Lung (tissue), 12 donors: ENCODE results near the gene JMJD7. TPM values are rescaled to one million over a fixed set of nuclear protein-coding genes. Genes with fewer than 3 reads are reported as not detected.

ENCODE experiments used
- ATAC-seq: fragments of 200-7000 bp; cut with Tn5 transposase; one replicate; pipeline ENCODE4 v1.9.1; 2020; ENCODE audit warnings: moderate number of reproducible peaks; ENCODE audit not compliant: insufficient read depth, low FRiP score
- DNase-seq, 3 donors: peaks; one replicate each; pipeline ENCODE4 v3.0.0-alpha.2; 2013 to 2017
- H3K27ac ChIP-seq, 2 donors: one replicate each; pipeline ENCODE4 v1.5.1; 2013; ENCODE audit warnings: mild to moderate bottlenecking in 2 of 2, moderate library complexity in 2 of 2, control low read depth in 1 of 2, inconsistent platforms in 1 of 2, low read depth in 1 of 2, low read length in 1 of 2
- H3K27me3 ChIP-seq, 3 donors: one replicate each; pipeline ENCODE4 v1.5.1; 2013; ENCODE audit warnings: low read length in 2 of 3; ENCODE audit not compliant: control insufficient read depth in 3 of 3, insufficient read depth in 3 of 3
- H3K36me3 ChIP-seq, 4 donors: one replicate each; pipeline ENCODE4 v1.5.1; 2013; ENCODE audit warnings: low read length in 4 of 4, mild to moderate bottlenecking in 1 of 4, moderate library complexity in 1 of 4; ENCODE audit not compliant: control insufficient read depth in 4 of 4, insufficient read depth in 4 of 4
- H3K4me1 ChIP-seq, 5 donors: one replicate each; pipeline ENCODE4 v1.5.1; 2013; ENCODE audit warnings: low read length in 5 of 5, mild to moderate bottlenecking in 2 of 5, moderate library complexity in 1 of 5; ENCODE audit not compliant: control insufficient read depth in 5 of 5, insufficient read depth in 5 of 5
- H3K4me3 ChIP-seq: one replicate; pipeline ENCODE4 v1.5.1; 2013; ENCODE audit warnings: mild to moderate bottlenecking, control low read depth, moderate library complexity
- H3K9ac ChIP-seq, 2 donors: one replicate each; pipeline ENCODE4 v1.5.1; 2013; ENCODE audit warnings: low read length in 2 of 2, control low read depth in 1 of 2; ENCODE audit not compliant: insufficient read depth in 1 of 2
- H3K9me3 ChIP-seq, 4 donors: one replicate each; pipeline ENCODE4 v1.5.1; 2013; ENCODE audit warnings: low read length in 3 of 4, mild to moderate bottlenecking in 1 of 4, moderate library complexity in 1 of 4; ENCODE audit not compliant: control insufficient read depth in 4 of 4, insufficient read depth in 3 of 4
- WGBS, 2 donors: extraction: QIAGEN DNeasy Blood & Tissue Kit; methylation state at CpG; one replicate each; pipeline ENCODE4 v1.1.7; 2013; 5-methylcytosine and 5-hydroxymethylcytosine counted together
- polyA plus RNA-seq, 2 donors: library from polyadenylated mRNA; stranded (reverse); fragments of 200-250 nt; gene quantifications; one replicate each; pipeline ENCODE4 v1.2.1, GENCODE V29; 2013
- total RNA-seq, 2 donors: library from RNA; depleted of rRNA in 1 of 2; stranded (reverse); fragments of >200 nt in 1 of 2; gene quantifications; one replicate each; pipeline ENCODE4 v1.2.1, GENCODE V29; 2014 to 2021
- TF ChIP-seq, protein P1 (sequence below): IDR thresholded peaks from 2 replicates; pipeline ENCODE4 v1.5.1; 2012; ENCODE audit warnings: mild to moderate bottlenecking; ENCODE audit errors: control extremely low read depth, extremely low read depth
- donor health status: control.
- donor health status: control.
- donor health status: Bipolar disorder and iron deficiency.
- donor health status: healthy.
- donor health status: DM: yes; HTN: yes; CAD: no.

JMJD7 gene
- total and polyA plus RNA-seq, 4 donors: 13.2 to 28.1 (median 21.3) TPM

DNA sequence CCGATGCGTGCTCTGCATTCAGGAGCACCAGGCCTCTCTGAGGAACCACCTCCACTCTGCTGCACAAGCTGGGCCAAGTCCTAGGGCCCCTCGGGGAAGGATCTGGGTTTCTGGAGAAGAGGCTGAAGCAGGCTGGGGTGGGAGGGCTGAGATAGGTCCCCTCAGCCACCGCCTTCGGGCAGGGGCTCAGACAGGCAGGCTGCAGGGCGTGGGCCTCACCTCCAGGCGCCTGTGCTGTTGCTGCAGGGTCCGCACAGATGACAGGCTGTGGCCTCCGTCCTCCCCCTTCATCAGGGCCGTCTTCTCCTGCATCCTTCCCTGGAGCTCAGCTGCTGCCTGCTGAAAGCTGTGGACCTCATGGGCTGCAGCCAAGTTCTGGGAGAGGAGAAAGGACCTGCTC lies 25.9 kb downstream of the JMJD7 start:
- no peak overlapping the region for H3K27ac ChIP-seq
- H3K27me3 ChIP-seq: no peaks in the 10 kb centered on the region
- peaks cover 0 to 2% (median 0%) of the 10 kb centered on the region in 4 donors for H3K36me3 ChIP-seq
- H3K4me3 ChIP-seq: no peak overlapping the region
- no peak for ATAC-seq
- DNase-seq: no peak
- TF ChIP-seq, protein P1, sequence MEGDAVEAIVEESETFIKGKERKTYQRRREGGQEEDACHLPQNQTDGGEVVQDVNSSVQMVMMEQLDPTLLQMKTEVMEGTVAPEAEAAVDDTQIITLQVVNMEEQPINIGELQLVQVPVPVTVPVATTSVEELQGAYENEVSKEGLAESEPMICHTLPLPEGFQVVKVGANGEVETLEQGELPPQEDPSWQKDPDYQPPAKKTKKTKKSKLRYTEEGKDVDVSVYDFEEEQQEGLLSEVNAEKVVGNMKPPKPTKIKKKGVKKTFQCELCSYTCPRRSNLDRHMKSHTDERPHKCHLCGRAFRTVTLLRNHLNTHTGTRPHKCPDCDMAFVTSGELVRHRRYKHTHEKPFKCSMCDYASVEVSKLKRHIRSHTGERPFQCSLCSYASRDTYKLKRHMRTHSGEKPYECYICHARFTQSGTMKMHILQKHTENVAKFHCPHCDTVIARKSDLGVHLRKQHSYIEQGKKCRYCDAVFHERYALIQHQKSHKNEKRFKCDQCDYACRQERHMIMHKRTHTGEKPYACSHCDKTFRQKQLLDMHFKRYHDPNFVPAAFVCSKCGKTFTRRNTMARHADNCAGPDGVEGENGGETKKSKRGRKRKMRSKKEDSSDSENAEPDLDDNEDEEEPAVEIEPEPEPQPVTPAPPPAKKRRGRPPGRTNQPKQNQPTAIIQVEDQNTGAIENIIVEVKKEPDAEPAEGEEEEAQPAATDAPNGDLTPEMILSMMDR: no peak
- H3K9ac ChIP-seq: no peak overlapping the region
- WGBS, 2 donors: 85 to 95% methylated on average over 10 of the region's 10 CpGs
- peaks cover 0 to 55% (median 2%) of the 10 kb centered on the region in 5 donors for H3K4me1 ChIP-seq
- no peaks in the 10 kb centered on the region for H3K9me3 ChIP-seq

DNA sequence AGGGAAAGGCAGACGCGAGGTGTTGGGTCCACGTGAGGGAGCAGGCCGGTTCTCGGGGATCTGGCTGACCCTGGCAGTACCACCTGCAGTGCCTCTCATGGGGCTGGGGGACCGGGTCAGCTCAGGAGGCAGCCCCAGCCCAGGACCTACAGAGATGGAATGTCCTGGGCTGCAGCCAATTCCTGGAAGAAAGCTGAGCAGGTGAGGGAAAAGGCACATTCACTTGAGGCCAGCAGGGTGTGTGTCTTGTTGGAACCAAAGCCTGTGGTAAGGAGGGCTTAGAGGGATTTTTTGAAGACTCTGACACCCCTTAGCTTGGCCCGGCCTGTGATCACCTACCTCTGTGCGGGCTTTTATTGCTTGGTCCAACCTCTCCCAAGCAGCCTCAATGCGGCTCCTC lies 26.6 kb downstream of the JMJD7 start:
- Histone ChIP-seq H3K9me3 (no peaks in the 10 kb centered on the region), H3K27me3 (no peaks in the 10 kb centered on the region), H3K4me3 (no peak overlapping the region), H3K27ac (no peak overlapping the region), H3K36me3 (no peaks in the 10 kb centered on the region), H3K4me1 (peaks cover 0 to 49% (median 2%) of the 10 kb centered on the region in 5 donors), H3K9ac (no peak overlapping the region)
- 91 to 98% methylated on average over 9 of the region's 9 CpGs for WGBS, 2 donors
- peak in 1 of 3 donors; percentile 46 for DNase-seq
- ATAC-seq: no peak
- TF ChIP-seq, protein P1: no peak

DNA sequence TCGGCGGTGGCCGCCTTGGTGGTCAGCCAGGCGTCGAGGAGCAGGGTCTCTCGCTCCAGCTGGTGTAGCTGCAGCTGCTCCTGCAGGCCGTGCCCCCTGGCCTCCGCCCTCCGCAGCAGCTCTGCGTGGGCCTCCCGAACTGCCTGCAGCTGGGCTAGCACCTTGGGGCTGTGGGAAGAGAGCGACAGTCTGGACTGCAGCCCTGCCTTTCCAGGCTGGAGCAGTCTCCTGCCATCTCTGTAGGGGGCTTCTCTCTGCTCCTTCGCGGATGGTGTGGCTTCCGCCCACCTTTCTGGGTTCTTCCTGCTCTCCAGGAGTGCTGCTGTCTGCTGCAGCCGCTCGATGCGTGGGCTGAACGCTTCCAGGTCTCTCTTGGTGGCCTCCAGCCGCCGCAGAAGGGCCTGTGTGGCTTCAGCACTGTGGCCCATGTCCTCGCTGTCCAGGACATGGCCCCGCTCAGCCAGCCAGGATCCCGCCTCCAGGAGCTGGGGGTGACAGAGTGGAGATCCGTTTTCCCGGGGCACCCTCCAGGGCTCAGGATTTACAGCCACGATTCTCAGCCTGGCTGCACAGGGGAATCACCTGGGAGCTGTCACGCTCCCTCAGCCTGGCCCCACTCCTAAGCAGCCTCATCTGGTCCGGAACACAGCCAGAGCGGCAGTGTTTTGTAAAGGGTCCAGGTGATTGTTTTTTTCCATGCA lies 27.5 kb downstream of the JMJD7 start:
- H3K36me3 ChIP-seq: no peaks in the 10 kb centered on the region
- no peak overlapping the region for H3K9ac ChIP-seq
- WGBS, 2 donors: 88 to 89% methylated on average over 30 of the region's 30 CpGs
- TF ChIP-seq, protein P1: no peak
- DNase-seq: no peak
- H3K4me1 ChIP-seq: peaks cover 0 to 40% (median 4%) of the 10 kb centered on the region in 5 donors
- H3K4me3 ChIP-seq: no peak overlapping the region
- H3K9me3 ChIP-seq: no peaks in the 10 kb centered on the region
- no peaks in the 10 kb centered on the region for H3K27me3 ChIP-seq
- no peak overlapping the region for H3K27ac ChIP-seq
- no peak for ATAC-seq
